ENCODE results near the gene CDK15.
"Not testable (repeated sequence)": the region's sequence is repeated elsewhere in the genome, so short reads cannot be mapped to it uniquely, and the experiment has no call there.

Gene CDK15

DNA sequence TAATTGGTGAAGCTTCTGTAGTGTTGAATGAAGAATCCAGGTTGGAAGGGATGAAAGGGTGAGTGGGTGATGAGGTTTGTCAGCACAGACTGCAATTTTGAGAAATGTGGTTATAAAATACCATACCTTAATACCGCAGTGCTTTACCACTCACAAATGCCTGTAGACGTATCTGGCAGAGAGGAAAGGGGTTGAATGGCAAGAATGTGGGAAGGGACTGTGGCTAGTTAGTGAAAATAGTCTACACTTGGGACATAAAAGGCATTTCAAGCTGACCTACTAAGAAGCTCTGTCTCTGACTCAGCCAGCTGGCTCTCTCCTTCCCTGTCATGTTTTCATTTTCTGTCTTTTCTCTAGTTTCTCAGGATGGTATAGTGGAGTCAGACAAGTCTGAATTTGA lies 25.1 kb downstream of the CDK15 start:
- no peak for DNase-seq

- DNase-seq = no peak
Observed at GRCh38 chr2:201833781-201834180, 27.4 kb downstream of the CDK15 start.

GRCh38 chr2:201835066-201835465 lies 28.7 kb downstream of the CDK15 start:
- no peak for DNase-seq

GRCh38 chr2:201837391-201837790 lies 31.1 kb downstream of the CDK15 start:
- DNase-seq = no peak

DNA sequence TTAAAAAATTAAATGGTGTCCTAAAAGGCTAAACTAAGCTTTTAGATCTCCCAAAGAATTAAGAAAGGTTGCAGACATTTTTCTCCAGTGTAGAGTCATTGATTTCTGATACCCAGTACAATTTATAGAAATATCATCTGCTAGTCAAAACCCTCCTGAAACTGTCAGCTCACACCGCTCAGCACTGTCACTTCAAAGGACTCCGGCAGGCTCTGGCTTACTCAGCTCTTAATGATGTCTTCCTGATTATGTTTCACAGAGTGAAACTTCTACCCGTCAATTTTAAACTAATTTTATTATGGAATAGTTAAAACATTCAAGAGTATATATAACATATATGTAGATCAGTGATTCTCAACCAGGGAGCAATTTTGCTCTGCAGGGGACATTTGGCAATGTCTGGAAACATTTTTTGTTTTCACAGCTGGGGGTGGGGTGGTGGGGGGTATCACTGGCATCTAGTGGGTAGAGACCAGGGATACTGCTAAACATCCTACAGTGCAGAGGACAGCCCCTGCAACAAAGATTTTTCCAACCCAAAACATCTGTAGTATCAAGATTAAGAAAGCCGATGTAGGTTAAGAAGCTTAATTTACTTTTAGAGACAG lies 31.6 kb downstream of the CDK15 start:
- no peak for DNase-seq

GRCh38 chr2:201839727-201840126 lies 33.4 kb downstream of the CDK15 start:
- no peak for DNase-seq

- DNase-seq = no peak
Observed at GRCh38 chr2:201840726-201841125, 34.4 kb downstream of the CDK15 start.

DNA sequence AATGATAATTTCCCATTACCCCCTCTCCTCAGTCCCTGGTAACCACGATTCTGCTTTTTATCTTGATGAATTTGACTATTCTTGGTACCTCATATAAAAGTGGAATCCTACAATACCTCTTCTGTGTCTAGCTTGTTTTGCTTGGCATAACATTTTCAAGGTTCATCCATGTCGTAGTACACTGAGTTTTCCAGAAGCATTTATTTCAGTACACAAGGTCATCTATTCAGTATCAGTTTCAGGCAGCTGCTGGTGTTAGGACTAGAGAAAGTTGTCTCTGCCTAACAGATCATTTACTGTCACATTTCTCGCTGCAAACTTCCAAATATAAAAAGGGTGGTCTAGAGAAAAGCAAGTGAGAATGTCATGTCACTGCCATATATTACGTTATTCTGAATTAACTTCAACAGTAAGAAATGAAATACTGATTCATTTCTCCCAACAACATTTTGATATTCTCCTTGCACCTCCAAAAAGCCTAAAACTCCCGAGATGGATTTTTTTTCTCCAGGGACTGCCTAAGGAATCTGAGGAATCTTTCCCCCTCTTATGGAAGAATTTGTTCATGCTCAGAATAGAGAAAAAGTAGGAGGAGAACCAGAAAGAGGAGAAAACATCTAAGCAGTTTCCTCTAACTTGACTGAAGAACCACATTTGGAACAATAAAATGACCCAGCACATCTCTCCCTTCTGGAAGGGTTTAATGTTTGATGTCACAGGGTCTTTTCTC lies 36.0 kb downstream of the CDK15 start:
- DNase-seq = no peak

DNA sequence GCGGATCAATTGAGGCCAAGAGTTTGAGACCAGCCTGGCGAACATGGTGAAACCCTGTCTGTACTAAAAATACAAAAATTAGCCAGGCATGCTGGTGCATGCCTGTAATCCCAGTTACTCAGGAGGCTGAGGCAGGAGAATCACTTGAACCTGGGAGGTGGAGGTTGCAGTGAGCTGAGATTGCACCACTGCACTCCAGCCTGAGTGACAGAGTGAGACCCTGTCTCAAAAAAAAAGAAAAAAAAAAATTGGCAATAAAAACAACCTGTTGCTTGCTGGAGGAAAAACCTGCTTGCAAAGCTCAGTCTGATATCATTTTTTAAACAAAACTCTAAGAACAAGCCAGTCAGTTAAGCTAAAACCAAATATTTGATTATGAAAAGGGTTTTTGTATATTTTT lies 38.6 kb downstream of the CDK15 start:
- not testable (repeated sequence) for DNase-seq

DNA sequence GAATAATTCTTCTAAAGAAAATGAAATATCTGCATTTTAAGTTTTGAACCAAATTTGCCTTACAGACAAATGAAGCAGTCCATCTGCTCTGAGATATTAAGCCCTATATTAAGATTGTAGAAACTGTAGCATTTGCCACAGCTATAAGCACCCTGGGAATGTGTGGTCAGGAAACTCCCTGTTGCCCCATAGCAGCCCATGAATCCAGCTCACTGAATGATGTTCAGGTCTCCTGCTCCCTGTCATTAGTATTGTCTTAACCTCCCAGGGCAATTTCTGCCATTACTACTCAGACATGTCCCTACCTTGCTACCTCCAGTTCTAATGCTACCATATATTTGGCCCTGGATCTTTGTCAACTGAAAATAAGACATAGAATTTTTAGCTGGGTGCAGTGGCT lies 41.1 kb downstream of the CDK15 start:
- DNase-seq = no peak

- no peak for DNase-seq
Observed at GRCh38 chr2:201852462-201852861, 46.1 kb downstream of the CDK15 start.

- no peak for DNase-seq
Observed at GRCh38 chr2:201852878-201853415, 46.6 kb downstream of the CDK15 start.

DNA sequence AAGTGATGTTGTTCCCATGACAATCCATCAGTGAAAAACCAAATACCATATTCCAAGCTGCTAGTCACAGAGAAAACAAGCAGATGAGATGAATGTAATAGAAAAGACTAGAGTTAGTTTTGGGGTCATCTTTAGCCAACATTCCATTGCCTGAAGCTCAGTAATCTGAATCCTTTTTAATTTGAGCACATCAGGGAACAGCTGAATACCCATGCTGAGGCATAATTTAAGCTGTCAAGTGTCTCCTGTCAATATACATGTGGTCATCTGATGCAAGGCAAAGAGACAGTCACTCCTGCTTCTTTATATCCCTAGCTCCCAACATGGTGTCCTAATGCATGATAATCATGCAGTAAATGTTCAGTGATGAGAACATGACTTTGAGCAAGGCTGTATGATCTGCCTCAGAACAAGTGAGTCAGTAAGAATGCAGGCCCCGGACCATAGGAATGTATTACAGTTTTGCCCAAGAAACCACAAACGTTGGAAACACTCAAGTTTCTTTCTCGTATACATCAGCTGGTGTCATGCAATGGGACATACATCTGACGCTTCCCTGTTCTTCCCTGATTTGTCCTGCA lies 48.0 kb downstream of the CDK15 start:
- no peak for DNase-seq

DNA sequence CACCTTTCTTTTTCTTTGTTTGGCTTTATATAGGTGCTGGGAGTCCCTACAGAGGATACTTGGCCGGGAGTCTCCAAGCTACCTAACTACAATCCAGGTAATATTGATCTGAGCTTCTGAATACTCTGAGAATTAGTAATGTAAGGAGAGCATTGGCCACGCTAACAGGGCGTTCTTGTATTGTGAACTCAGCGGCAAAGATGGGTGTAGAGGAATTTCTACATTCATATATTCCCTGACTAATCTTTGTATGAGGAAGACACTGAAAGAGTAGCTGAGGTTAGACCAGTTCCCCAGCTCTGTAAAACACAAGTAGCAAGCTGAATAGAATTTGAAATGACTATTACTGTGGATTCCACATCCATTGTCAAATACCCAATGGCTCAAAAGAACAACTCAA lies 48.5 kb downstream of the CDK15 start:
- DNase-seq = no peak

- DNase-seq = no peak
Observed at GRCh38 chr2:201855356-201855755, 49.0 kb downstream of the CDK15 start.

DNA sequence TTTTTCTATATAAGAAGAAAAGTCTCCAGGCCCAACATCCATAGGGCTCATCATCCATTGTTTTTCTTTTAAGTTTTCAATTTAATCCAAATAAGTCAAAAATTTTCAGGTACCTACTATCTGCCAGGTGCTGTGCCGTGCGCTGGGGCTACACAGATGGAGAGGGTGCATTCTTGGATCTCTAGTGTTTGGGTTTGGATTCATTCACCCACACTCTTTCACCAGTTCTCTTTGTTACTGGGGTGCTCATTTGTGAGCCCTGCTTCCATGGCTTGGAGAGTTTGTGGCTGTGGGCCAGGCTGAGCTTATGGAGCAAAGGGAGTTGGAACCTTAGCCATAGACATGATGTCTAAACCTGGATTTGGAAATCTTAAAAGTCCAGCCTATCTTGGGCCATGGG lies 51.0 kb downstream of the CDK15 start:
- no peak for DNase-seq

- peak; percentile 62 for DNase-seq
Observed at GRCh38 chr2:201858281-201859184, 52.2 kb downstream of the CDK15 start.

DNA sequence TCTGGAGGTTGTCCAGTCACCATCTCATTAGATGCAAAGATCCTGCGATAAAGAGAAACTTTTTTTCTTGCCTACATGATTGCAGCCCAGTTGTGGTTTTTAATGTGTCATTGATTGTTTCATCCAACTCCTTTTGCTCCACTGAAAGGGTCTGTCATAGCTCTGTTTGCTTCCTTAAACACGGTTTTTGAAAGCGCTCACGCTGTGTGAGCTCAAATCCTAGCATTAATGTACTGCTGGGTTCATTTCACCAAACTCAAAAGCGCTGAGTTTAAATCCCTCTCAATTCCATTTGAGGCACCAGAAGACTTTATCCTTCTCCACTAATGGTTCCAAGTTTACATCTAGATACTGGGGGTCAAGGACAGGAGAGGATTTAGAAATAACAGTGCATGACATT lies 53.6 kb downstream of the CDK15 start:
- DNase-seq = no peak

GRCh38 chr2:201860636-201861066 lies 54.3 kb downstream of the CDK15 start:
- peak; percentile 62 for DNase-seq

DNA sequence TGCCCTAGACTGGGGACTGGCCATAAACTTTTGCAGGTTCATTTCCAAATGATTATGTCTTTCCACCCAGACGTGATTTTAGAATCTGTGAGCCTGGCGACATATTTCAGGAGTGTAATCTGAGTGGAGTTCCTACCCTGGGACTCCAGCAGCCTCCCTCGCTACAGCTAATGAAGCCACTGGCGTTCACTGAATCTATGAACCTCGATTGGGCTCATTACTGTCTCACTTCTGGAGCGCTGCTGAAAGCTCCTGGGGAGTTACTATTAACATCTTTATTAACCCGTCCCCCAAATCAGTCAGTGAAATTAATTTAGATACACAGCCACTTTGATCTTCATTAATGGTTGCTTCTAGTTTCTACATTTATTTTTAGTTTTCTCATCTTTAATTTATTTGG lies 56.5 kb downstream of the CDK15 start:
- DNase-seq = no peak

DNA sequence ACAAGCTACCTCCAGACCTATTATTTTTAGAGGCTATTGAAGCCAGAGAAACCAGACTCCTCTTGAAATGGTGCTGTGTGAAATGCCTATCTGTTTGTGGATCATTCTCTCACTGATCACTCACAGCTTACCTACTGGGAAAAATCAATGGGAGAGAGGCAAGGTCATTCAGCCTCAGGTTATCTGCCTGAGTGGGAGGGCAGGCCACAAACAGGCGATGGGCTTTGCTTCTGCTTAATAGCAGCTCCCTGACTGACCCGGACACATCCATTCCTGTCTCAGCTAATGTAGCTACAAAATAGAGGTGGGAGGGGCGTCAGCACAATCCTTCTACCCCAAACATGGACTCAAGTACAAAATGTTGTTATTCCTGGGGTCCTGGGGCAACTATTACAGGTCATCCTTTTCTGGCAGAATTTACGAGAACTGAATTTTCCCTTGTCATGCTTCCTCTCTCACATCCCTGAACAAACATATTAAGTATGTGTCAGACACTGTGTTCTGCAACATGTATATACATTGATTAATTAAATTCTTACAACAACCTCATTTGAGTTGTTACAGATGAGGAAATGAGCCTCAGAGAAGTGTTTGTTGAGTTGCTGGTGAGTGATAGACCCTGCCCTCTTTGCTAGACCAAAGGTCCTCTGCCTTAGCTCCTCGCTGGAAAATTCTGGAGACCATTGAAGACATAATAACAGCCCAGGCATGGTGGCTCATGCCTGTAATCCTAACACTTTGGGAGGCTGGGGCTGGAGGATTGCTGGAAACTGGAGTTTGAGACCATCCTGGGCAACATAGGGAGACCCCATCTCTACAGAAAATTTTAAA lies 60.5 kb downstream of the CDK15 start:
- no peak for DNase-seq

GRCh38 chr2:201871471-201871870 lies 65.1 kb downstream of the CDK15 start:
- DNase-seq = no peak

Measured in activated CD8-positive, alpha-beta memory T cell treated with anti-CD3 and anti-CD28 coated beads for 24 hours (primary cell).